C4-2B (cell line): Measurements from ENCODE around the gene ICA1.

Experiments
- CTCF ChIP-seq: fragments of 450-650 bp; conservative IDR thresholded peaks from 2 replicates; pipeline ENCODE4 v1.5.1; 2017; ENCODE audit warnings: mild to moderate bottlenecking
- ZFX ChIP-seq: fragments of 450-650 bp; IDR thresholded peaks from 2 replicates; pipeline ENCODE4 v1.6.1; 2017

- TF ChIP-seq CTCF (no peak), ZFX (no peak)
These were observed 140.7 kb downstream of the ICA1 start for GRCh38 chr7:8121243-8121642.
